Gastroesophageal sphincter (tissue), 3 donors: ENCODE measurements around the gene DHRSX.

ENCODE experiments used
- CTCF ChIP-seq, 4 experiments: fragments of 200-600 bp in 2 of 4; fragments of 450-650 bp in 2 of 4; sonication (generic) in 1 of 4; IDR thresholded peaks; one replicate each; pipeline ENCODE4 v1.5.1; 2017 to 2019; ENCODE audit warnings: antibody characterized with exemption in 4 of 4, mild to moderate bottlenecking in 2 of 4, moderate library complexity in 2 of 4
- EP300 ChIP-seq: sonication (generic); formaldehyde crosslinking; IDR thresholded peaks from one replicate; pipeline ENCODE4 v1.6.1; 2017; ENCODE audit warnings: antibody characterized with exemption, mild to moderate bottlenecking
- POLR2A ChIP-seq, 2 donors: fragments of 450-650 bp; IDR thresholded peaks; one replicate each; pipeline ENCODE4 v1.6.1; 2017; ENCODE audit warnings: antibody characterized with exemption in 2 of 2, mild to moderate bottlenecking in 2 of 2, moderate library complexity in 1 of 2

- no peak for TF ChIP-seq CTCF (IDR thresholded peaks at IDR 0.05)
- TF ChIP-seq EP300: no peak
- TF ChIP-seq POLR2A (IDR thresholded peaks at IDR 0.05): no peak
Observed at GRCh38 chrX:2546496-2546895, 45.7 kb upstream of the DHRSX start.
